Midbrain (tissue), 1 donor: ENCODE results near the gene ANXA4.
A peak's percentile ranks its signal among the peaks of the same experiment; 100 is the strongest.
"Not testable (repeated sequence)": the region's sequence is repeated elsewhere in the genome, so short reads cannot be mapped to it uniquely, and the experiment has no call there.

ENCODE experiments used
- DNase-seq: peaks from one replicate; lab custom pipeline; 2025; lab: John Stamatoyannopoulos, UW

The ANXA4 gene

DNA sequence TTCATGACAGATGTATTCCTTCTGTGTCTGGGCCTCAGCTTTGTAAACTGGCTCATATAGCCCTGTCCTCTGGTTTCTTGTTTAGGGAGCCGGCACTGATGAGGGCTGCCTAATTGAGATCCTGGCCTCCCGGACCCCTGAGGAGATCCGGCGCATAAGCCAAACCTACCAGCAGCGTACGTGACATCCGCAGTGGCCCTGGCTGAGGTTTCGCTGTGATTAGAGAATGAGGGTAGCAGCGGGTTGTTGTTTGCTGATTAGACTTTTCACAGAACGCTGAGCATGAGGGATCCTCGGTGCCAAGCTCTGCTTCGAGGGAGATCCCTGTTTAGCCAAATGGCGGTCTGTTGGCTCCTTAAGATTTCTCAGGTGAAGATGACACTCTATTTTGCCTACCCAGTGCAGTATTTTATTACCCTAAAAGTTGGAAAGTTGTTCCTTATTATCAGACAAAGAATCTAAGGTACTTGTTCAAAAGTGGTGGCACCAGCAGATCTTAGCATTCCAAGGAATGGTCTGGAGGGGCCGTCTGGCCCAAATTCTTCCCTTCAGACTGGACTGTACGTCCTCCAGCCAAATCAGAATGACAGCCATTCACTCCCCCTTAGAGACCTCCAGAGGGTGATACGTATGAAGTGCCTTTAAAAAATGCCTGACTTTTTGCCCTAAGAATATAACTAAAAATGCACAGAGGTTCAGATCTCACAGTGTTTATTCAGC lies 66.0 kb downstream of the ANXA4 start:
- no peak for DNase-seq

DNA sequence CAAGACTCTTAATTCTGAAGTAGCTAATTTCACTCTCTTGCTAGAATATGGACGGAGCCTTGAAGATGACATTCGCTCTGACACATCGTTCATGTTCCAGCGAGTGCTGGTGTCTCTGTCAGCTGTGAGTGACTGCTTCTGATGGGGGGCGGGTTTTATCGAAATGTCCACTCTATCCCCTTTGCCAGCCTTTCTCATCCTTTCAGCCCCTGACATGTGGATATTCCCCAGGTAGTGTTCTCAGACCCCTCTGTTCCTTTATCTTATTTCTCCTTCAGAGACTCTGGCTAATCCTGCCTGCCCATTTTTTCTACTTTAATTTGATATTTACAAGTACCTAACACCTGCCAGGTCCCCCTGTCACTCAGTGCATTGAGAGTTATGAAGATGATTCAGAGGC lies 68.6 kb downstream of the ANXA4 start:
- DNase-seq: no peak

GRCh38 chr2:69811018-69811417 lies 69.1 kb downstream of the ANXA4 start:
- DNase-seq: no peak

DNA sequence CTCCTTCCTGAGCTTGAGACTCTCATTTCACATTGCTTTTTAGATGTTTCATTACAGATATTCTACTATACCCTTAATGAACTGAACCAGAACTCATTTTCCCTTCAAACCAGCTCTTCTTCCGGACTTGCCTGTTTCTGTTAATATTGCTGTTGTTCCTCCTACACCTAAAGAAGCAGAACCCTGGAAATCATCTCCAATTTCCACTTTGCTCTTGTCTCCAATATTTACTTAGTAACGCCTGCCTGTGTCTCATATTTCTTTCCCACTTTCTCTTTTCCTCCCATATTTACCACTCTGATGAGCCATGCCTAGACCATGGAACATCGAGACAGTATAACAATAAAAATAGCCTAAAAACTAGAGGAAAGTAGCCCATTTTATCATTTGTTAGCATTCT lies 69.7 kb downstream of the ANXA4 start:
- DNase-seq: no peak

DNA sequence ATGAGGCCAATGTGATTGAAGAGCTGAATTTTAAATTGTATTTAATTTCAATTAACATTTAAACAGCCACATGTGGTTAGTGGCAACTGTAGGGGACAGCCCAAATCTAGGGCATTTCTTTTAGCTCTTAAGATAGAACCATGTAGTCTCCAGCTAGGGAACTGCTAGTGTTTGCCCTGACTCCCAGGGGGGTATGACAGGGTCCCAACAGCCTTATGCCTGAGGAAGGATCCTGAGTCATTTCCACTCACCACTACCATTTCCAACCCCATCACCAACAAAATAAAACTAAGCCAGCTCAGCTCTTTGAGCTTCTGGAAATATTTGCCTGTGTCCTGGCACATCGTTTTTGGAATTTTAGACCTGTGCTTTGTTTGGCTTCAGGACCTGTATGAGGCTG lies 73.8 kb downstream of the ANXA4 start:
- no peak for DNase-seq

- DNase-seq: peak; percentile 90
Observed at GRCh38 chr2:69816923-69817542, 75.1 kb downstream of the ANXA4 start.

DNA sequence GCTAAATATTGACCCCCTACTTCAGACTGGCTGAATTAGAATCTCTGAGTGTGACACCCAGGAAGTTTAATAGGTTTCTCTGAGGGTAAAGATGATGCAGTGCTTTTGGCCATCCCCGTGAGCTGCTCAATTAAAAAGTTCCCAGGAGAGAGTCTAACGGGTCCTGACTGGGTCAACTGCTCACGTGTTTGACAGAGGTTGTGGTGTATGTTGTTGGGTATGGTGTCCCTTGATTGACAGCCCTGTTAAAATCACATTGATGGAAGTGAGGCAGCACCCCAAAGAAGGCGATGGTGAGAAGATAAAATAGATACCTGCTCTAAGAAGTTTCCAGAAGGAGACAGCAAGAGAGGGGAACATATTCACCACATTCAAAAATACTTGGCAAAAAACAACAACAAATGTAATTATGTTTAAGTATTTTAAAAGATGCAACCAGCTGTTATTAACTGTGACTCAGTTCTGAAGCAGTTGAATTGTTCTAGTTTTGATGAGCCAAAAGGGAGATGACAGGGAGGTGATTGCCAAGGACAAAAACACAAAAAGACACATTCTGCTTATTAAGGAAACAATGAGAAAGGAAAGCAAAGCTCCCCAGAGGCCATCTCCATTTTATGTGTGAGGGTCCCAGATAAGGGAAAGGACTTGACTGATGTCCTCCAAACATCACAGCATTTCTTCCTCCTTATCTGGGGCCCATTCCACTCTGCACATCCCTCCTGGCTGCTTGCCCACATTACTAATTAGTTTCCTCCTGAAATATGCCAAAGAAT lies 76.0 kb downstream of the ANXA4 start:
- no peak for DNase-seq

- no peak for DNase-seq
Observed at GRCh38 chr2:69827796-69828540, 86.0 kb downstream of the ANXA4 start.

- DNase-seq: no peak
Observed at GRCh38 chr2:69828938-69829255, 87.0 kb downstream of the ANXA4 start.

DNA sequence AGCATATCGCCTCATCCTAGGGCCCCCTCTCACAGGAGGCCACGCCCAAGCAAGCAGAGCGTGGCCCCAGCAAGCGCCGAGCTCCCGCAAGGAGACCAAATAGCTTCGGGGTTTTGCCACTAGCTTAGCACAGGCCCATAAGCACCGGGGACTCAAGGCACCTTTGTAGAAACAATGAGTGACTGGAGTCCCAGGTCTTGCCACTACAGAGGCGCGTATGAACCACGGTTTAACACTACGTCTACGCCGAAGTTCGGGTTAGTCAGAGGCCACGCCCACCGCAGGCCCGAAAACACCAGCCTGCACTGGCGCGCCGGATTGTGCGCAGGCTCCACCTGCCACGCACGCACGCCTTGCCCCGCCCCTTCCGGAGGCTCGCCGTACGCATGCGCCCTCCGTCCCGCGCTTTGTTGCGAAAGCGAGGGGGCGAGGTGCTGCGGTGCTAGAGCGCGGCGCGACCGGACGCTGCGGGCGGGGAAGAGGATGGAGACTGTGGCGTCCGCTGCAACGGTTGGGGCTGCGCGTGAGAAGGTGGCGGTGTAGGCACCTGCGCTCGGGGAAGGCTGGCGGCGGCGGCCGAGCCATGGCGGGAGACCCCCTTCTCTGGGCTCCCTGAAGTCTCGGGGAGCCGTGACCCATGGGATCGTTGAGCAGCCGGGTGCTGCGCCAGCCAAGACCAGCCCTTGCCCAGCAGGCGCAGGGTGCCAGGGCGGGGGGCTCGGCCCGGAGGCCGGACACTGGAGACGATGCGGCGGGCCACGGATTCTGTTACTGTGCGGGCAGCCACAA lies 87.5 kb downstream of the ANXA4 start, which contains the start of gene GMCL1:
TSS of gene GMCL1 (plus strand) at position 405 of the 789 bp plus-strand sequence. CDS start at position 638, 233 bp downstream.
- peak; percentile 96 for DNase-seq

DNA sequence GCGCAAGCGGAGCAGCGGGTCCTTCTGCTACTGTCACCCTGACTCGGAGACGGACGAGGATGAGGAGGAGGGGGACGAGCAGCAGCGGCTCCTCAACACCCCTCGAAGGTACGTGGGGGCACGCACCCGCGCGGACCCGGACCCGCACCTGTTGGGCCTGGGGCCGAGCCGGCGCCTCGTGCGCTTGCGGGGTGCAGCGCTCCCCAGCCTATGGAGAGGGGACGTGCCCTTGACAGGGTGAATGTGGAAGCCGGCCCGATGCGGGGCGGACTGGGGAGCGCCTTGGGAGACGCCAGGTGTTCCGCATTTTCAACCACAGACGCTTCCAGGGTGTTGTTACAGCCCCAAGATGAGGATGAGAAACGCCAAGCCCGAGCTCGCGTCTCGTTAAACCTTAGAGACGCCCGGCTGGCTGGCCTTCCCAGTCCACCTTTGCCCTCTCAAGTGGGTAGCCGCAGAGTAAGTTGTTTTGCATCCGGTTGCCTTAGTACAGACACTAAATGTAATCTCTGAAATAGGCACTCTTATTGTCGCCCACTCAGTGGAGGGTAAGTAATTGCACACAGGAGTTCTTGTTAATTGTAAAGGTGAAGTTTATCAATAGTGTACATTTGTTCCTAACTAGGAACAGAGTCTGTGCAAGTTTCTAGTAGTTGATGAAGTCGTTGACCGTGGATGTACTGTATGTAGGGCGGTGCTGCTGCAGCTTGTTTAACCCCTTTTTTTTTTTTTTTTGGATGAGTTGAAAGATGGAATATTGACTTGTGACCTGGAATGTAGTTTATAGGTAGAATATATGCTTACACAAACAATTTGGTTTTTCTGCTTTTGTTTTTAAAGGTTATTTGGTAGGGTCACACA lies 88.3 kb downstream of the ANXA4 start:
- no peak for DNase-seq

DNA sequence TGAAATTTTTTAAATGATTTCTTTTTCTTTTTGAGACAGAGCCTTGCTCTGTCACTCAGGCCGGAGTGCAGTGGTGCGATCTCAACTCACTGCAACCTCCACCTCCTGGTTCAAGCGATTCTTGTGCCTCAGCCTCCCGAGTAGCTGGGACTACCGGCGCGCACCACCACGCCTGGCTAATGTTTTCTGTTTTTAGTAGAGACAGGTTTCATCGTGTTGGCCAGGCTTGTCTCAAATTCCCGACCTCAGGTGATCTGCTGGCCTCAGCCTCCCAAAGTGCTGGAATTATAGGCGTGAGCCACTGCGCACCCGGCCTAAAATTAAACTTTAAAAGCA lies 88.9 kb downstream of the ANXA4 start:
- DNase-seq: not testable (repeated sequence)

GRCh38 chr2:69831354-69831905 lies 89.5 kb downstream of the ANXA4 start:
- no peak for DNase-seq

GRCh38 chr2:69833752-69834151 lies 91.8 kb downstream of the ANXA4 start:
- DNase-seq: no peak

DNA sequence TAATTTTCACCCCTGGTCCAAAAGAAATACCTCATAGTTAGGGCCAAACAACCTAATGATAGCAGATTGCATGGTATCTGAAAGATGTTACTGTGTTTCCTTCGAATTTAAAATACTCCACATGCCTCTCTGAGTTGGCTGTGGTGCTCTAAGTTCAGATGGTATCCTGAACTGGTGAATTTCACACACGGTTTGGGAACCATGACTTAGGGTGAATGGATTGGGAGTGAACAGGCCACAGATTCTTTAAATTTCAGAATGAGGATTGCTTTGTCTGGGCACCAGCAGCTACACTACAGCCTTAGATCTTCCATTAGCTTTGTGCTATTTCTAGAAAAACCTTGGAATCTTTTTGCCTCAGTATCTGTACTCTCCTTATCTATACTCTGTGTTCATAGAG lies 93.7 kb downstream of the ANXA4 start:
- DNase-seq: no peak

- no peak for DNase-seq
Observed at GRCh38 chr2:69836316-69836715, 94.4 kb downstream of the ANXA4 start.

- DNase-seq: no peak
Observed at GRCh38 chr2:69837533-69837932, 95.6 kb downstream of the ANXA4 start.

- no peak for DNase-seq
Observed at GRCh38 chr2:69843993-69844392, 102.1 kb downstream of the ANXA4 start.

DNA sequence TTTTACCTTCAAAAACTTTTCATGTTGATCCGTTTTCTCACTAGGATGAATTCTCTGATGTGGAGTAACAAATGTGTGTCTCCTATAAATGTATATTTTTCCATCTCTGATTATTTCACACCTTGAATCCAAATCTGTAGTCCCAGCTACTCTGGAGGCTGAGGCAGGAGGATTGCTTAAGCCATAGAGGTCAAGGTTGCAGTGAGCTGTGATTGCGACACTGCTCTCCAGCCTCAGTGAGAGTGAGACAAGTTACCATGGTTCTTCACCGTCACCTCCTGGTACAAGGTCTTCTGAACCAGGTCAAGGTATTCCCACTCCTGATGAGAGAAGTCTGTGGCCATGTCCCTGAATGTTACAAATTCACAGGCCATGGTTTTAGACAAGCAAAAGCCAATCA lies 102.6 kb downstream of the ANXA4 start:
- no peak for DNase-seq
